Ovary (tissue), 9 donors: ENCODE results near the gene NLGN1. TPM values are rescaled to one million over a fixed set of nuclear protein-coding genes. Genes with fewer than 3 reads are reported as not detected.

ENCODE experiments used
- DNase-seq, 5 donors: peaks; one replicate each; pipeline ENCODE4 v3.0.0-alpha.2; 2019 to 2020
- H3K27ac ChIP-seq, 2 donors: fragments of 200-600 bp; one replicate each; pipeline versions ENCODE4 v1.5.1 to v1.8.0; 2019 to 2022
- H3K27me3 ChIP-seq: fragments of 200-600 bp; one replicate; pipeline ENCODE4 v1.8.0; 2022
- H3K36me3 ChIP-seq: fragments of 200-600 bp; sonication (generic); one replicate; pipeline ENCODE4 v1.5.1; 2019
- H3K4me1 ChIP-seq: one replicate; pipeline ENCODE4 v1.8.1; 2013; ENCODE audit warnings: mild to moderate bottlenecking, moderate library complexity; ENCODE audit not compliant: insufficient read depth
- H3K4me3 ChIP-seq: fragments of 200-600 bp; sonication (generic); one replicate; pipeline ENCODE4 v1.5.1; 2017
- H3K9me3 ChIP-seq, 2 donors: fragments of 200-600 bp in 1 of 2; sonication (generic) in 1 of 2; one replicate each; pipeline versions ENCODE4 v1.5.1 to v1.8.1; 2013 to 2019; ENCODE audit warnings: mild to moderate bottlenecking in 1 of 2, moderate library complexity in 1 of 2
- EP300 ChIP-seq: sonication (generic); formaldehyde crosslinking; IDR thresholded peaks from one replicate; pipeline ENCODE4 v1.6.1; 2017; ENCODE audit warnings: antibody characterized with exemption
- POLR2A ChIP-seq: fragments of 450-650 bp; IDR thresholded peaks from one replicate; pipeline ENCODE4 v1.6.1; 2017; ENCODE audit warnings: antibody characterized with exemption, mild to moderate bottlenecking, moderate library complexity
- WGBS, 3 donors: extraction: QIAGEN DNeasy Blood & Tissue Kit in 1 of 3; methylation state at CpG; one replicate each; pipeline versions ENCODE4 v1.1.5 to v1.1.7; 2013 to 2017; 5-methylcytosine and 5-hydroxymethylcytosine counted together
- intact Hi-C, 4 donors: fragments of 100-400 bp; cut with DNase I; formaldehyde crosslinking; loops; one replicate each; pipeline versions ENCODE4 v1.11.0 to v1.15.1; 2022 to 2023
- polyA plus RNA-seq, 2 donors: library from polyadenylated mRNA; stranded (reverse); fragments of 200-250 nt in 1 of 2; fragments of 350-450 nt in 1 of 2; fragmentation: Illumina TruSeq in 1 of 2; extraction: RNeasy Lipid Tissue Mini Kit (QIAGEN cat#74804) in 1 of 2; gene quantifications; one replicate each; pipeline ENCODE4 v1.2.3, GENCODE V29; 2013 to 2014
- total RNA-seq, 7 donors: library from RNA; depleted of rRNA in 2 of 7; stranded (reverse); fragments of >200 nt in 2 of 7; fragmentation: NEBNext Ultra II Directional in 3 of 7; extraction: Animal tissue kit (Norgen Biotek cat#: 25700) in 3 of 7; gene quantifications; one replicate each; pipeline versions ENCODE4 v1.1.0 to v1.2.4, GENCODE V29; 2016 to 2023
- TF ChIP-seq, protein P1 (sequence below), 3 donors: fragments of 450-650 bp in 2 of 3; fragments of 200-600 bp in 1 of 3; IDR thresholded peaks; one replicate each; pipeline versions ENCODE4 v1.5.1 to v1.8.0; 2016 to 2022; ENCODE audit warnings: antibody characterized with exemption in 3 of 3, mild to moderate bottlenecking in 1 of 3
- donor health status: DM: no; HTN: no; CAD: no; lungs with moderate emphysema.
- donor health status: DM: no; HTN: no; CAD: no.
- donor health status: Bipolar disorder and iron deficiency.
- donor health status: DM: yes; HTN: yes; CAD: no.
- donor health status: DM: no; HTN: no; CAD: no.
- donor health status: DM: yes; HTN: yes; CAD: no.

Gene NLGN1
- total and polyA plus RNA-seq, 9 donors, result 1.2 to 7.7 (median 4.6) TPM

DNA sequence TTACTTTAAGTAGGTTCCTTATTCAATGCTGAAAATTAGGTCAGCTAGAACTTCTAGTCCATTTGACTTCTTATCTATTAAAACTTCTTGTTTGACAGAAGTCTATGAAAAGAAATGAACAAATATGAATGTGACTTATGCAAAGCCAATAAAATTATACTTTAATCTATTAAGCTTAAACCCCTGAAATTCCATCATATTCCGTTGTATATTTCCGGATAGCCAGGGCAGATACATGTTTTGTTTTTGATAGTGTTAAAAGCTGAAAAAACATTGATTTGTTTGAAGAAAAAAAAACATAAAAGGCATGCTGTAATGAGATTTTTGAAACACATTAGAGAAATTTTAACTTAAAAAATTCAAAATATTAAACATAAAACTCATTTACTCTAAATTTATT, 794.4 kb downstream of the NLGN1 start:
- intact Hi-C loops, result no loop called here
- Histone ChIP-seq H3K9me3 (no peaks in the 10 kb centered on the region), H3K36me3 (no peaks in the 10 kb centered on the region), H3K27ac (no peak overlapping the region), H3K27me3 (no peaks in the 10 kb centered on the region), H3K4me1 (no peaks in the 10 kb centered on the region), H3K4me3 (no peak overlapping the region)
- WGBS, 3 donors, result 41 to 68% (median 51%) methylated on average over 2 of the region's 2 CpGs
- no peak for DNase-seq
- TF ChIP-seq POLR2A, result no peak
- TF ChIP-seq, protein P1, sequence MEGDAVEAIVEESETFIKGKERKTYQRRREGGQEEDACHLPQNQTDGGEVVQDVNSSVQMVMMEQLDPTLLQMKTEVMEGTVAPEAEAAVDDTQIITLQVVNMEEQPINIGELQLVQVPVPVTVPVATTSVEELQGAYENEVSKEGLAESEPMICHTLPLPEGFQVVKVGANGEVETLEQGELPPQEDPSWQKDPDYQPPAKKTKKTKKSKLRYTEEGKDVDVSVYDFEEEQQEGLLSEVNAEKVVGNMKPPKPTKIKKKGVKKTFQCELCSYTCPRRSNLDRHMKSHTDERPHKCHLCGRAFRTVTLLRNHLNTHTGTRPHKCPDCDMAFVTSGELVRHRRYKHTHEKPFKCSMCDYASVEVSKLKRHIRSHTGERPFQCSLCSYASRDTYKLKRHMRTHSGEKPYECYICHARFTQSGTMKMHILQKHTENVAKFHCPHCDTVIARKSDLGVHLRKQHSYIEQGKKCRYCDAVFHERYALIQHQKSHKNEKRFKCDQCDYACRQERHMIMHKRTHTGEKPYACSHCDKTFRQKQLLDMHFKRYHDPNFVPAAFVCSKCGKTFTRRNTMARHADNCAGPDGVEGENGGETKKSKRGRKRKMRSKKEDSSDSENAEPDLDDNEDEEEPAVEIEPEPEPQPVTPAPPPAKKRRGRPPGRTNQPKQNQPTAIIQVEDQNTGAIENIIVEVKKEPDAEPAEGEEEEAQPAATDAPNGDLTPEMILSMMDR (IDR thresholded peaks at IDR 0.05), result no peak

DNA sequence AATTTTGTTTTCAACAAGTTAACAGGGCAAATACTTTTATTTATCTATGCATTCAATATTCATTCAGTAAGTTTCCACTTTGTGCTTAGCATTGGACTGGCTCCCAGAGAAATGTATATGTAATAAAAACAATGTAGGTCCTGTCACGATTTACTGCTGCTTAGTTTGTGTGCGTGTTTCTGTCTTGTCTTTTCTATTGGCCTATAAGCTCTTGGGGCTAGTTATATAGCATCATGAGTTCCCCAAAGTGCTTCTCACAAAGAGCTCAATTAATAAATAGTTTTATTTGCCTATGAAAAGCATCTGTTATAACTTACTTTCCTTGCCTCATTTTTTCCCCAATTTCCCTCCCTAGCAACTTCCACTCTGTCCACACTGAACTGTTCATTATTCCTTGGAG, 794.9 kb downstream of the NLGN1 start:
- DNase-seq, result no peak
- Histone ChIP-seq H3K4me3 (no peak overlapping the region), H3K4me1 (no peaks in the 10 kb centered on the region), H3K9me3 (no peaks in the 10 kb centered on the region), H3K36me3 (no peaks in the 10 kb centered on the region), H3K27ac (no peak overlapping the region), H3K27me3 (no peaks in the 10 kb centered on the region)
- TF ChIP-seq, protein P1 (IDR thresholded peaks at IDR 0.05), result no peak
- TF ChIP-seq POLR2A (no peak), EP300 (no peak)
- intact Hi-C loops, result no loop called here
- WGBS, 3 donors, result 78 to 88% (median 83%) methylated on average over 2 of the region's 2 CpGs

DNA sequence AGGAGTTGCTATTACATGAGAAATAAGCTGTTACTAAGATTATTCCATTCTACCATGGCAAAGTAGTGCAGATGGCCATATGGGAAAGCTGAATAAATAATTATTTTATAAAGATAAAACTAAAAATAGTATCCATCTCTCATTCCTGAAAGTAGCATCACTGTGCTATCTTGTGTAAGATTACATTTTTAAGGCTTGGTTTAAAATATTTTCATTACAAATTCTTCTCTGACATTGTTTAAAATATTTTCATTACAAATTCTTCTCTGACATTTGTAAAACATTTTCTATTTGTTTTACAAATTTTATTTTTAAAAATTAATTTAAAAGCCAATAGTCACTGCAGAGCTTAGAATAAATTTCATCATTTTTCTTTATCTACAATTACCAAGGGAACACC, 796.1 kb downstream of the NLGN1 start:
- Histone ChIP-seq H3K4me3 (no peak overlapping the region), H3K36me3 (no peaks in the 10 kb centered on the region), H3K9me3 (no peaks in the 10 kb centered on the region), H3K27me3 (no peaks in the 10 kb centered on the region), H3K27ac (no peak overlapping the region), H3K4me1 (no peaks in the 10 kb centered on the region)
- no peak for DNase-seq
- intact Hi-C loops, result no loop called here
- no peak for TF ChIP-seq POLR2A
- TF ChIP-seq, protein P1 (IDR thresholded peaks at IDR 0.05), result no peak
- TF ChIP-seq EP300, result no peak

DNA sequence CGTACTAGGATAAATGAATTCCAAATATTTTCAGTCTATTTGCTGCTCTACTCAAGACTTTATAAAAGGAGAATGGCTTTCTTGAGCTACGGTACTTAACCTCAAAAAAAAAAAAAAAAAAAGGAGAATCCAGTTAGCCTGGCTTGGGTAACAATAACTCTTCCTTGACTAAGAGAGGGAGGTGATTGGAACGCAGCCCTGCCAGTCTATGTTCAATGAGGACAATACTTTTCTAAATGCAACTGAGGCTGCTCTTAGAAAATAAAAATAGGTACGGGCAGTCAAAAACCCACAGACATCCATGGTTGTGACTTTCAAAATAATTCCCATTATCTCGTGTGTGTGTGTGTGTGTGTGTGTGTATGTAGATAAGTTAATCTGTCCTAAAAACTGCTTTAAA, 799.9 kb downstream of the NLGN1 start:
- Histone ChIP-seq H3K36me3 (no peaks in the 10 kb centered on the region), H3K4me1 (no peaks in the 10 kb centered on the region), H3K27ac (no peak overlapping the region), H3K4me3 (no peak overlapping the region), H3K9me3 (no peaks in the 10 kb centered on the region), H3K27me3 (no peaks in the 10 kb centered on the region)
- 75 to 84% (median 78%) methylated on average over 5 of the region's 5 CpGs for WGBS, 3 donors
- intact Hi-C loops, result no loop called here
- no peak for DNase-seq
- no peak for TF ChIP-seq EP300
- TF ChIP-seq POLR2A, result no peak
- TF ChIP-seq, protein P1 (IDR thresholded peaks at IDR 0.05), result no peak

DNA sequence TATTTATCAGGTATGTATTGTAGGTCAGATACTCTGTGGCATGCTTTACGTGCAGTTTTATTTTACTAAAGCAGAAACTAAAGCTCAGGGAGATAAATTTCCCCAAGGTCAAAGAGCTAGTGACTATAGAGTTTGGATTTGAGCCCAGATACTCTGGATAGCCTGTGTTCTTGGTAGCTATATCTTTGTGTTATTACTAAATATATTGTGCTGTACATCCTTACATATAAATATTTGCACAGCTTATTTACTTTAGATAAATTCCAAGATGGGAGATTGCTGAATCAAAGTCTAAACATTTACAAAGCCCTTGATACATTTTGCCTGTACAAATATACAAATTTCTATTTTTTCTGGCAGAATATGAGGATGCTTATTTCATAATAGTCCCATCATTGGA, 800.7 kb downstream of the NLGN1 start:
- H3K36me3 ChIP-seq, result no peaks in the 10 kb centered on the region
- 35 to 63% (median 42%) methylated on average over 1 of the region's 1 CpG for WGBS, 3 donors
- no peaks in the 10 kb centered on the region for H3K9me3 ChIP-seq
- intact Hi-C loops, result no loop called here
- TF ChIP-seq POLR2A (no peak), EP300 (no peak)
- TF ChIP-seq, protein P1 (IDR thresholded peaks at IDR 0.05), result no peak
- no peak overlapping the region for H3K27ac ChIP-seq
- no peaks in the 10 kb centered on the region for H3K27me3 ChIP-seq
- no peaks in the 10 kb centered on the region for H3K4me1 ChIP-seq
- no peak overlapping the region for H3K4me3 ChIP-seq
- no peak for DNase-seq
